GM12878 (cell line): ENCODE results near the gene DCST1.

ENCODE experiments used
- BCL11A ChIP-seq: IDR thresholded peaks from 2 replicates; pipeline ENCODE4 v1.6.1; 2011; ENCODE audit warnings: low read depth, low read length
- CREB1 ChIP-seq: IDR thresholded peaks from 2 replicates; pipeline ENCODE4 v1.6.1; 2012; ENCODE audit warnings: low read depth, mild to moderate bottlenecking, inconsistent platforms
- CTCF ChIP-seq, 3 experiments: IDR thresholded peaks in 2 of 3; conservative IDR thresholded peaks in 1 of 3; 2 replicates each; pipeline ENCODE4 v1.5.1; 2011; ENCODE audit warnings: low read depth in 3 of 3, low read length in 3 of 3, mild to moderate bottlenecking in 3 of 3, control low read depth in 2 of 3, moderate library complexity in 2 of 3, inconsistent platforms in 1 of 3, mixed read lengths in 1 of 3; ENCODE audit not compliant: control insufficient read depth in 2 of 3, insufficient read depth in 1 of 3; ENCODE audit errors: extremely low read depth in 1 of 3
- DPF2 ChIP-seq: fragments of 450-650 bp; IDR thresholded peaks from 2 replicates; pipeline ENCODE4 v1.6.1; 2017; ENCODE audit warnings: mild to moderate bottlenecking
- EP300 ChIP-seq, 2 experiments: fragments of 150-350 bp in 1 of 2; IDR thresholded peaks; 2 replicates each; pipeline ENCODE4 v1.6.1; 2011 to 2012; ENCODE audit warnings: low read depth in 2 of 2, low read length in 2 of 2, borderline replicate concordance in 1 of 2, improper control_type of control experiment in 1 of 2, inconsistent platforms in 1 of 2; ENCODE audit not compliant: control insufficient read depth in 1 of 2
- FOXM1 ChIP-seq: IDR thresholded peaks from 2 replicates; pipeline ENCODE4 v1.6.1; 2012; ENCODE audit warnings: low read depth, mild to moderate bottlenecking, inconsistent platforms, low read length, moderate library complexity
- LARP7 ChIP-seq: fragments of 450-650 bp; IDR thresholded peaks from 2 replicates; pipeline ENCODE4 v1.6.1; 2017; ENCODE audit warnings: mild to moderate bottlenecking
- NR2F1 ChIP-seq: fragments of 450-650 bp; conservative IDR thresholded peaks from 2 replicates; pipeline ENCODE4 v1.6.1; 2017; ENCODE audit warnings: mild to moderate bottlenecking
- PKNOX1 ChIP-seq: fragments of 450-650 bp; IDR thresholded peaks from 2 replicates; pipeline ENCODE4 v1.6.1; 2016; ENCODE audit warnings: mild to moderate bottlenecking
- PML ChIP-seq: IDR thresholded peaks from 2 replicates; pipeline ENCODE4 v1.6.1; 2012; ENCODE audit warnings: low read length, inconsistent platforms
- SMAD1 ChIP-seq: fragments of 450-650 bp; IDR thresholded peaks from 2 replicates; pipeline ENCODE4 v1.6.1; 2018; ENCODE audit warnings: mild to moderate bottlenecking, low read depth; ENCODE audit not compliant: partially characterized antibody
- SUPT20H ChIP-seq: IDR thresholded peaks from 2 replicates; pipeline ENCODE4 v1.6.1; 2011; ENCODE audit warnings: low read depth, mild to moderate bottlenecking, low read length, moderate library complexity, borderline replicate concordance; ENCODE audit not compliant: control insufficient read depth
- YY1 ChIP-seq: IDR thresholded peaks from 2 replicates; pipeline ENCODE4 v1.6.1; 2011; ENCODE audit warnings: low read depth, mild to moderate bottlenecking, low read length
- ZNF274 ChIP-seq: IDR thresholded peaks from one replicate; pipeline ENCODE4 v1.8.0; 2011; ENCODE audit not compliant: insufficient read length, insufficient read depth

GRCh38 chr1:155008015-155008941, 25.3 kb upstream of the DCST1 start:
- TF ChIP-seq PML (no peak), PKNOX1 (no peak), YY1 (no peak), CTCF (IDR thresholded peaks at IDR 0.05 in 2 of 3, conservative IDR thresholded peaks at IDR 0.05 in 1 of 3; ENCODE audit: control insufficient read depth in 2 of 3, extremely low read depth in 1 of 3, insufficient read depth in 1 of 3, low read depth in 3 of 3, low read length in 3 of 3) (no peak), BCL11A (no peak), LARP7 (no peak), DPF2 (no peak), NR2F1 (no peak), ZNF274 (no peak), SMAD1 (no peak), EP300 (IDR thresholded peaks at IDR 0.05; ENCODE audit: borderline replicate concordance in 1 of 2, control insufficient read depth in 1 of 2, low read depth in 2 of 2, low read length in 2 of 2) (no peak), FOXM1 (no peak), CREB1 (no peak), SUPT20H (no peak)
